GM12865 (cell line): ENCODE data around the gene ACTN1.

Source experiments
- DNase-seq: peaks from one replicate; pipeline ENCODE4 v3.0.0; 2010; ENCODE audit warnings: low read depth
- H3K4me3 ChIP-seq: 2 replicates; pipeline ENCODE4 v1.5.1; 2011; ENCODE audit warnings: mild to moderate bottlenecking, low read depth, low read length, control low read depth
- CTCF ChIP-seq: IDR thresholded peaks from 2 replicates; pipeline ENCODE4 v1.5.1; 2011; ENCODE audit warnings: low read length, control low read depth, low read depth, inconsistent platforms; ENCODE audit not compliant: insufficient read depth; ENCODE audit errors: missing control alignments

The ACTN1 gene

GRCh38 chr14:68986926-68987652, 8.0 kb upstream of the ACTN1 start:
- no peak for TF ChIP-seq CTCF
- no peak for DNase-seq
- no peak overlapping the region for H3K4me3 ChIP-seq

- no peak overlapping the region for H3K4me3 ChIP-seq
- TF ChIP-seq CTCF, result no peak
- no peak for DNase-seq
Measured at GRCh38 chr14:68986225-68986624, 7.1 kb upstream of the ACTN1 start.

- no peak for TF ChIP-seq CTCF
Measured at GRCh38 chr14:68984686-68985085, 5.6 kb upstream of the ACTN1 start.

GRCh38 chr14:68983191-68983590, 4.1 kb upstream of the ACTN1 start:
- H3K4me3 ChIP-seq, result no peak overlapping the region
- no peak for DNase-seq
- TF ChIP-seq CTCF, result no peak

More at GRCh38 chr14:68984686-68985085, 5.6 kb upstream of the ACTN1 start:
- no peak for DNase-seq
- no peak overlapping the region for H3K4me3 ChIP-seq

GRCh38 chr14:68982581-68982980, 3.5 kb upstream of the ACTN1 start:
- DNase-seq, result no peak
- TF ChIP-seq CTCF, result no peak

GRCh38 chr14:68981539-68981976, 2.5 kb upstream of the ACTN1 start:
- no peak for DNase-seq
- H3K4me3 ChIP-seq, result no peak overlapping the region
- TF ChIP-seq CTCF, result no peak

More at GRCh38 chr14:68982581-68982980, 3.5 kb upstream of the ACTN1 start:
- H3K4me3 ChIP-seq, result no peak overlapping the region

GRCh38 chr14:68981139-68981538, 2.0 kb upstream of the ACTN1 start:
- no peak overlapping the region for H3K4me3 ChIP-seq
- DNase-seq, result no peak
- TF ChIP-seq CTCF, result no peak
